Cerebellar cortex (tissue), 1 donor: ENCODE measurements around the gene APLF.
"Not testable (repeated sequence)": the region's sequence is repeated elsewhere in the genome, so short reads cannot be mapped to it uniquely, and the experiment has no call there.

Experiments
- DNase-seq: peaks from one replicate; pipeline ENCODE4 v3.0.0-alpha.2; 2015; ENCODE audit warnings: low spot score

APLF gene

DNA sequence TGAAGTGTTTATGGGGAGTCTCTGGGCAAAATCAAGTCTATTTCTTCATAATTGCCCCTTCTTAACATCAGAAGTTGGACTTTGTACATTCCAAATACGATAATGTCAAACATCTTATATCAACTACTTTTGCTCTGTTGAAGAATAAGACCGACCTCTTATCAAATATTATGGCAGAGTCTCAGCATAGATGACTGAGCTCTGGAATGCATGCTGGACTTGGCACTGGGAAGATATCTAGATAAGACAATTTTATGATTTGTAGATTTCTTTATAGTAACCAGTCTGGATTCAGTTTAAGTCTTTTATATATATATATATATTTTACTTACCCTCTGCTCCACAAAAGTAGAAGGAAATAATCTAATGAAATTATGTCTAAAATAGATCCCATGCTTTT, 8.2 kb downstream of the APLF start:
- DNase-seq, result no peak

DNA sequence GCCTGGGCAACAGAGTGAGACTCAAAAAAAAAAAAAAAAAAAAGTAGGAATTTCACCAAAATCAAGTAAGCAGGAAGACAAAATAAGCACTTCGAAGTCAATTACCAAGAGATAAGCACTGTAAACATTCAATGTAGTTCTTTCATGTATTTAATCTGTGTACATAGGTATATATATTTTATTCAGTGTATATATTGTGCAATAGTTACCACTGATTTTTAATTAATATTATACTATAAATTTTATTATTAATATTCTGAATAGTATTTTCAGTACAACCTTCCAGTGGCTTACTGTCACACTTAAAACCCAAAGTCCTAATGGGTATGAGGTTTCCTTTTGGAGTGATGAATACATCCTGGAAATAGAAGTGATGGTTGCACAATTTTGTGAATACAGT, 9.1 kb downstream of the APLF start:
- no peak for DNase-seq

GRCh38 chr2:68478688-68479087, 11.3 kb downstream of the APLF start:
- no peak for DNase-seq

GRCh38 chr2:68482296-68482820, 15.0 kb downstream of the APLF start:
- no peak for DNase-seq

- no peak for DNase-seq
Measured at GRCh38 chr2:68483011-68483410, 15.6 kb downstream of the APLF start.

GRCh38 chr2:68487773-68488355, 20.5 kb downstream of the APLF start:
- peak; percentile 8 for DNase-seq

DNA sequence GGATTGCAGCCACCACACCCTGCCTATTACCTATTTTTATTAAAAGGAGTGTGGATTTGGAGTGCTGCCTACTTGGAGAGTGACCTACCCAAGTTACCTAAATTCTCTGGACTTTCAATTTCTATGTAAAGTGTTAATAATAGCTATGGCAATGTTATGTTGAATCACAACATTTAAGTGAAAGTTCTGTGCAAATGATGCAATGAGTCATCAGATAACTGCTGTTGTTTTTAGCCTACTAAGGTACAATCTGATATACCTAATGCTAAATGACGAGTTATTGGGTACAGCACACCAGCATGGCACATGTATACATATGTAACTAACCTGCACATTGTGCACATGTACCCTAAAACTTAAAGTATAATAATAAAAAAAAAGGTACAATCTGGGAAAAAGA, 21.2 kb downstream of the APLF start:
- not testable (repeated sequence) for DNase-seq

DNA sequence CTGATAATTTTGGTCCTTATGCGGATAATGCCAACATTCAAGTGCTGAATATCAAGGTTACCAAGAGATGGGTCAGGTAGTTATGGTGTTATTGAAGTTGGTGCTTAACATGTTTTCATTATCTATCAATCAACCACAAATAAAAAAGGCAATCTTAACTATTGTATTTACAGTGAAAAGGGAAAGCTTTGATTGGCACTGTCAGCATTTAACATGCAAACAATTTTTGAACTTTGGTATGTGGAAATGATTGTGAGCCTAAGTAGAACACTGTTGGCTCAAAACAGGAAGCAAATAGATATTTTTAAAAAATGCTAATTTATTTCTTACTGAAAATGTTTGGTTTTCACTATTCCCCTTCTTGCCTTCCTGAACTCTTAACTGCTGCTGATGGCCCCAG, 21.9 kb downstream of the APLF start:
- no peak for DNase-seq

DNA sequence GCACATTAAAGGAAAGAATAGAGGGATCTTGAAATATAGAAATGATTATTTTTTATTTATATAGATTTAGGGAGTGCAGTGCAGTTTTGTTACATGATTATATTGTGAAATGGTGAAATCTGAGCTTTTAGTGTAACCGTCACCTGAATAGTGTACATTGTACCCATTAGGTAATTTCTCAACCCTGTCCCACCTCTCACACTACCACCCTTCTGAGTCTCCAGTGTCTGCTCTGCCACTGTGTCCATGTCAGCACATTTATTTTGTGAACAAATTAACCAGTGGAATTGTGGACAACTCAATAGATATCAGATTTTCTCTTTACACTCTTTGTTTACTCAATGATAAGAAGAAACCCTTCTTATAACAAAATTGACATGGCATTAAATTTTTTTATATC, 24.2 kb downstream of the APLF start:
- no peak for DNase-seq

DNA sequence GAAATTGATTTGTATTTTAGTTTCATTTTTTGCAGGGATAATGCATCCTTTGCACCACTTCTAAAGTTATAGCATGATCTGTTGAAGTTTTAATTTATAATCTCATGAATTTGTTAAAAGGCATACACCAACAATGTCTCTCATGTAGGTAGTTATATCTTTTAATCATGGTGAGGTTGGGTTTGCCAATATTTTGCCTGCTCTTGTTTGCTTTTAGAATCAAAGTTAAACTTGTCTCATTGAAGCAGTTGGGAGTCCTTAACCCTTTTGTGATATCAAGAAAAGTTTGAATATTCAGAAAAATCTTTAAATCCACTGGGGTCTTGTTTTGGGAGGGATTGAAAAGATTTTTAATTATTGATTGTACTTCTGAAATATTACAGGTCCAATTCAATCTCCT, 31.7 kb downstream of the APLF start:
- DNase-seq, result no peak

DNA sequence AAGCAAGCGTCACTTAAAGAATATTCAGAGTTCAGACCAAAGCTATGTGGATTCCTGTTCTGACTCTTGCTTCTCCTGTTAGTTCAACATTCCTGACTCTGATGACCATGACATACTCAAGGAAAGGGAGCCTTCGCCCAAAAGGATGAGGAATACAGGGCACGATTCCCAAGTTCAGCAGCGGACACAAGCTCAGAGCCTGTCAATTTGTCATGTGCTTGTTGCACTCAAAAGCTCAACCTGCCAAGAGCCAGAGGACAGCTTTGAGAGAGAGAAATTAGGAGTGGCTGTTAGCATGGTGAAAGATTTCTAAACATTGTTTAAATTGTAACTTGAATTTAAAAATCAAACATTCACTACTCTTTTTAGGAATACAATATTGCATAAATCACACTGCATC, 33.3 kb downstream of the APLF start:
- DNase-seq, result no peak

GRCh38 chr2:68501768-68502167, 34.4 kb downstream of the APLF start:
- DNase-seq, result no peak

- no peak for DNase-seq
Measured at GRCh38 chr2:68505603-68506159, 38.3 kb downstream of the APLF start.

- no peak for DNase-seq
Measured at GRCh38 chr2:68506170-68506569, 38.8 kb downstream of the APLF start.

GRCh38 chr2:68512326-68512725, 44.9 kb downstream of the APLF start:
- no peak for DNase-seq

- no peak for DNase-seq
Measured at GRCh38 chr2:68512966-68513365, 45.6 kb downstream of the APLF start.

DNA sequence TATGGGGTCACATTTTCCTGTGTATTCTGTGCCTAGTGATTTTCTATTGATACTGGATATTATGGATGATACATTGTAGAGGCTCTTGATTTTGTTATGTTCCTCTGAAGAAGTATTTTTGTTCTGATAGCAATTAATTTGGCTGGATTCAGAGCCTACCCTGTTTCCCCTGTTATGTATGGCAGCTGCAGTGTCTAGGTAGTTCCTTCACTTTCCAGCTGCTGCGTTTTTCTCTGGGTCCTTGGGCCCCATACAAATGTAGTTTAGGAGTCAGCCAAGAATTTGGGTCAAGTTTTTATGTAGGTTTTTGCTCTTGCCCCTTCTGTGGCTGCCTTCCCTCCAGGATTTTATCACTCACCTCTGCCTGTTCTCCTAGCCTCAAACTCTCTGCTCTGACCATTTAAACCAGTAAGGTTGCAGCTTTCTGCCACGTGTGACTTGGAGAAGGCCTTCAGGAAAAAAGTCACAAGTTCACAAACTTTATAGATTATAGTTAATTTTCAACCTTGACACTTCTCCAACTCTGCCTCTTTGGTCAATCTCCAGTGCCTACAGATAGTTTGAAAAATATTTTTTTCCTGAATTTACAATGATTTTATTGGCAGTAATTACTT, 47.0 kb downstream of the APLF start:
- no peak for DNase-seq

DNA sequence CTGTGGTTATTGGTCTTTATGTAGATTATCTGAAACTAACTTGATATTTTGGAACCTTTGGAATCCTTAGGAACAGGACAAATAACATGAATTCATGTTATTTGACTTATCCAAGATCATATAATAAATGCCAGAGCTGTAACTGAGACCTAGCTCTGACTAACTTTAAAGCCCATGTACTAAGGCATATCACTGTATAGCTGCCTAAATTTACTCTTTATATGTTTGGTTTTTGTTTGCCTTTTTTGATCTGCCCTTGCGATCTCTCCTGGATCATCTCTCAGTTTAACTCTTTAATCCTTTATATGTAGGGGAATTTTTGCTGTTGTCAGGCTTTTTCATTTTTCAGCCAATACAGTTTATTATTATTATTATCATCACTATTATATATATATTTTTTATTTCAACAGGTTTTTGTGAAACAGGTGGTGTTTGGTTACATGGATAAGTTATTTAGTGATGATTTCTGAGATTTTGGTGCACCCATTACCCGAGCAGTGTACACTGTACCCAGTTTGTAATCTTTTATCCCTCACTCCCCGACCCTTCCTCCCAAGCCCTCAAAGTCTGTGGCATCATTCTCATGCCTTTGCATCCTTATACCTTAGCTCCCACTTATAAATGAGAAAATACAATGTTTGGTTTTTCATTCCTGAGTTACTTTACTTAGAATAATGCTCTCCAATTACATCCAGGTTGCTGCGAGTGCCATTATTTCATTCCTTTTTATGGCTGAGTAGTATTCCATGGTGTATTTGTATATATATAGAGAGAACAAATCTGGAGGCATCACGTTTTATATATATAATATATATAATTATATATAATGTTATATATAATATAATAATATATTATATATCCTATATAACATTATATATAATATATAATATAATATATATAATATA, 48.9 kb downstream of the APLF start:
- DNase-seq, result no peak

- DNase-seq, result no peak
Measured at GRCh38 chr2:68519236-68519635, 51.9 kb downstream of the APLF start.

DNA sequence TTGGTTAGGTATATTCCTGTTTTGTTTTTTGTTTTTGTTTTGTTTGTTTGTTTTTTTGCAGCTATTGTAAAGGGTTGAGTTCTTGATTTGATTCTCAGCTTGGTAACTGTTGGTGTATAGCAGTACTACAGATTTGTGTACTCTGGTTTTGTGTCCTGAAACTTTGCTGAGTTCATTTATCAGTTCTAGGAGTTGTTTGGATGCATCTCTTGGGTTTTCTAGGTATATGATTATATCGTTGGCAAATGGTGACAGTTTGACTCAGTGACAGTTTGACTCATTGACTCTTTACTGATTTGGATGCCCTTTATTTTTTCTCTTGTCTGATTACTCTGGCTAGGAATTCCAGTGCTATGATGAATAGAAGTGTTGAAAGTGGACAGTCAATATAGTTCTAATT, 53.7 kb downstream of the APLF start:
- no peak for DNase-seq

DNA sequence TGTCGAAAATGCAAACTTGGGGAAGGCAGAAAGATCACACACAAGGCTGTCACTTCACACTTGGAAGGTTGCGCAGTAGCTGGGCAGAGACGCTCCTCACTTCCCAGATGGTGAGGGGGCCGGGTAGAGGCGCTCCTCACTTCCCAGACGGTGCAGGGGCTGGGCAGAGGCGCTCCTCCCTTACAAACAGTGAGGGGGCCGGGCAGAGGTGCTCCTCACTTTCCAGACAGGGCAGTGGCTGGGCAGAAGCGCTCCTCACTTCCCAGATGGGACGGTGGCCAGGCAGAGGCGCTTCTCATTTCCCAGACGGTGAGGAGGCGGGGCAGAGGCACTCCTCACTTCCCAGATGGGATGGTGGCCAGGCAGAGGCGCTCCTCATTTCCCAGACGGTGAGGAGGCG, 59.6 kb downstream of the APLF start:
- DNase-seq, result not testable (repeated sequence)

DNA sequence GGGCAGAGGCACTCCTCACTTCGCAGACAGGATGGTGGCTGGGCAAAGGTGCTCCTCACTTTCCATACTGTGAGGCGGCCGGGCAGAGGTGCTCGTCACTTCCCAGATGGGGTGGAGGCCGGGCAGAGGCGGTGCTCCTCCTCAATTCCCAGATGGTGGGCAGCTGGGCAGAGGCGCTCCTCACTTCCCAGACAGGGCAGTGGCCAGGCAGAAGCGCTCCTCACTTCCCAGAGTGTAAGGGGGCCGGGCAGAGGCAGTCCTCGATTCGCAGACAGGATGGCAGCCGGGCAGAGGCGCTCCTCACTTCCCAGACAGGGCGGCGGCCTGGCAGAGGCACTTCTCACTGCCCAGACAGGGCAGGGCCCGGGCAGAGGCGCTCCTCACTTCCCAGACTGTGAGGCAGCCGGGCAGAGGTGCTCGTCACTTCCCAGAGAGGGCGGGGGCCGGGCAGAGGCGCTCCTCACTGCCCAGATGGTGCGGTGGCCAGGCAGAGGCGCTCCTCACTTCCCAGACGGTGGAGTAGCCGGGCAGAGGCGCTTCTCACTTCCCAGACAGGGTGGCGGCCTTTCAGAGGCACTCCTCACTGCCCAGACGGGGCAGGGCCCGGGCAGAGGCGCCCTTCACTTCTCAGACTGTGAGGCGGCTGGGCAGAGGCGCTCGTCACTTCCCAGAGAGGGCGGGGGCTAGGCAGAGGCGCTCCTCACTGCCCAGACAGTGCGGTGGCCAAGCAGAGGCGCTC, 60.1 kb downstream of the APLF start:
- DNase-seq, result not testable (repeated sequence)
